K562 (cell line): ENCODE measurements around the gene RNPEPL1. TPM values are rescaled to one million over a fixed set of nuclear protein-coding genes. Genes with fewer than 3 reads are reported as not detected.
A peak's percentile ranks its signal among the peaks of the same experiment; 100 is the strongest.

Source experiments
- ATAC-seq: fragments of 200-7000 bp; cut with Tn5 transposase; 3 replicates; pipeline ENCODE4 v1.9.1; 2020; ENCODE audit warnings: moderate library complexity
- BruUV-seq: library from RNA; stranded (reverse); fragments of 400-500 nt; replicated peaks from 2 replicates; lab custom pipeline; 2021; lab: Mats Ljungman, UMichigan
- CTCF ChIA-PET: fragments of 300-600 bp; formaldehyde crosslinking; extraction: SDS; loops from one replicate; lab custom pipeline; 2021; ENCODE audit warnings: low intra/inter-chr PET ratio; lab: Yijun Ruan, JAX
- POLR2A ChIA-PET: fragments of 300-600, 350-650 bp; sonication (Branson Sonifier 250); formaldehyde crosslinking; extraction: SDS; loops from one replicate; lab custom pipeline; 2021; ENCODE audit warnings: antibody characterized with exemption, inconsistent platforms; lab: Yijun Ruan, JAX
- DNase-seq, 4 experiments: peaks; one replicate each; pipeline versions ENCODE4 v3.0.0 to v3.0.0-alpha.2; 2011 to 2018; ENCODE audit warnings: low spot score in 3 of 4, mixed read lengths in 3 of 4; ENCODE audit errors: extremely low read depth in 1 of 4
- FAIRE-seq: peaks from 2 replicates; lab custom pipeline; 2011; peaks lifted over from hg19 to GRCh38; lab: Jason Lieb, UNC
- H2AFZ ChIP-seq: 2 replicates; pipeline ENCODE4 v1.6.0; 2011; ENCODE audit warnings: low read depth, low read length, control low read depth, inconsistent platforms
- H3K27ac ChIP-seq: fragments of 200-600 bp; 3 replicates; pipeline ENCODE4 v1.8.0; 2011; ENCODE audit warnings: low read depth, mild to moderate bottlenecking, control low read depth, inconsistent platforms, low read length, moderate library complexity, mixed read lengths; ENCODE audit errors: extremely low read depth
- H3K27me3 ChIP-seq, 2 experiments: fragments of 300-600 bp in 1 of 2; 2 replicates in 1 of 2; 3 replicates in 1 of 2; pipeline versions ENCODE4 v1.6.0 to v1.8.0; 2011; ENCODE audit warnings: inconsistent platforms in 2 of 2, low read length in 2 of 2, mild to moderate bottlenecking in 1 of 2, mixed read lengths in 1 of 2, moderate library complexity in 1 of 2; ENCODE audit not compliant: control insufficient read depth in 2 of 2, insufficient read depth in 2 of 2
- H3K36me3 ChIP-seq: fragments of 300-600 bp; 3 replicates; pipeline ENCODE4 v1.8.0; 2011; ENCODE audit warnings: mild to moderate bottlenecking, low read length, inconsistent platforms; ENCODE audit not compliant: control insufficient read depth, insufficient read depth
- H3K4me1 ChIP-seq, 2 experiments: fragments of 200-600 bp in 1 of 2; replicated peaks in 1 of 2; 2 replicates in 1 of 2; 3 replicates in 1 of 2; pipeline versions ENCODE4 v1.5.1 to v1.8.0; 2011; ENCODE audit warnings: inconsistent platforms in 2 of 2, low read length in 2 of 2, mild to moderate bottlenecking in 1 of 2, mixed read lengths in 1 of 2, moderate library complexity in 1 of 2; ENCODE audit not compliant: control insufficient read depth in 2 of 2, insufficient read depth in 2 of 2
- H3K4me2 ChIP-seq: 2 replicates; pipeline ENCODE4 v1.6.1; 2011; ENCODE audit warnings: low read length, control low read depth, inconsistent platforms, mixed read lengths; ENCODE audit not compliant: insufficient read depth
- H3K4me3 ChIP-seq: fragments of 200-600 bp; sonication (generic), shearing (Covaris generic); 2 replicates; pipeline ENCODE4 v1.5.1; 2016; ENCODE audit warnings: control low read depth, inconsistent platforms
- H3K79me2 ChIP-seq: fragments of 200-600 bp; 3 replicates; pipeline ENCODE4 v1.8.0; 2011; ENCODE audit warnings: low read length, inconsistent platforms; ENCODE audit not compliant: control insufficient read depth, insufficient read depth
- H3K9ac ChIP-seq, 2 experiments: 2 replicates each; pipeline versions ENCODE4 v1.6.0 to v1.6.1; 2011; ENCODE audit warnings: low read depth in 2 of 2, low read length in 2 of 2, control low read depth in 1 of 2, inconsistent platforms in 1 of 2, mild to moderate bottlenecking in 1 of 2, mixed read lengths in 1 of 2; ENCODE audit not compliant: insufficient read depth in 1 of 2
- H3K9me1 ChIP-seq: one replicate; pipeline ENCODE4 v1.6.0; 2011; ENCODE audit warnings: inconsistent platforms, mild to moderate bottlenecking, low read length, moderate library complexity; ENCODE audit not compliant: control insufficient read depth, insufficient read depth
- H3K9me3 ChIP-seq: replicated peaks from 2 replicates; pipeline ENCODE4 v1.5.1; 2011; ENCODE audit warnings: low read depth, low read length, inconsistent platforms; ENCODE audit not compliant: control insufficient read depth, insufficient read depth
- H4K20me1 ChIP-seq: replicated peaks from 2 replicates; pipeline ENCODE4 v1.6.1; 2011; ENCODE audit warnings: low read length, inconsistent platforms, mixed read lengths; ENCODE audit not compliant: control insufficient read depth, insufficient read depth
- ASH1L ChIP-seq: fragments of 450-650 bp; IDR thresholded peaks from 2 replicates; pipeline ENCODE4 v1.6.1; 2018; ENCODE audit warnings: borderline replicate concordance, mild to moderate bottlenecking, low read depth; ENCODE audit not compliant: partially characterized antibody
- BHLHE40 ChIP-seq: IDR thresholded peaks from 2 replicates; pipeline ENCODE4 v1.6.1; 2011; ENCODE audit warnings: low read length, improper control_type of control experiment
- CGGBP1 ChIP-seq: fragments of 250-450 bp; sonication (Bioruptor Pico); IDR thresholded peaks from 2 replicates; pipeline ENCODE4 v1.9.0; 2021; ENCODE audit warnings: mild to moderate bottlenecking
- L3MBTL2 ChIP-seq: fragments of 450-650 bp; IDR thresholded peaks from 2 replicates; pipeline ENCODE4 v1.6.1; 2016; ENCODE audit warnings: mild to moderate bottlenecking, moderate library complexity
- MCM2 ChIP-seq: fragments of 450-650 bp; IDR thresholded peaks from 2 replicates; pipeline ENCODE4 v1.6.1; 2017; ENCODE audit warnings: low read depth, mild to moderate bottlenecking
- MCM3 ChIP-seq: fragments of 450-650 bp; IDR thresholded peaks from 2 replicates; pipeline ENCODE4 v1.6.1; 2016
- MLX ChIP-seq, 2 experiments: fragments of 450-650 bp in 1 of 2; sonication (generic) in 1 of 2; formaldehyde crosslinking; conservative IDR thresholded peaks; 2 replicates each; pipeline versions ENCODE4 v1.4.0 to v1.8.1; 2020 to 2022; ENCODE audit warnings: mild to moderate bottlenecking in 1 of 2, missing genetic modification reagents in 1 of 2
- PHF20 ChIP-seq: fragments of 450-650 bp; IDR thresholded peaks from 2 replicates; pipeline ENCODE4 v1.6.1; 2018; ENCODE audit not compliant: partially characterized antibody
- THRB ChIP-seq: fragments of 450-650 bp; formaldehyde crosslinking; conservative IDR thresholded peaks from 2 replicates; pipeline ENCODE4 v1.4.0; 2022; ENCODE audit warnings: mild to moderate bottlenecking, missing genetic modification characterization
- ZBTB11 ChIP-seq, 3 experiments: fragments of 200-800 bp in 1 of 3; fragments of 250-450 bp in 1 of 3; fragments of 450-650 bp in 1 of 3; sonication (Bioruptor Pico) in 1 of 3; sonication (Bioruptor generic) in 1 of 3; formaldehyde crosslinking in 1 of 3; IDR thresholded peaks; 2 replicates each; pipeline versions ENCODE4 v1.6.1 to v1.8.0; 2016 to 2022; ENCODE audit warnings: mild to moderate bottlenecking in 2 of 3, missing genetic modification characterization in 2 of 3, missing compliant biosample characterization in 1 of 3, moderate library complexity in 1 of 3
- ZKSCAN1 ChIP-seq: fragments of 150-350 bp; IDR thresholded peaks from 2 replicates; pipeline ENCODE4 v1.6.1; 2016; ENCODE audit warnings: low read depth, low read length
- ZNF121 ChIP-seq: sonication (generic); formaldehyde crosslinking; conservative IDR thresholded peaks from 2 replicates; pipeline ENCODE4 v1.8.0; 2022; ENCODE audit warnings: missing genetic modification reagents
- ZNF57 ChIP-seq: fragments of 450-650 bp; formaldehyde crosslinking; IDR thresholded peaks from 2 replicates; pipeline ENCODE4 v1.4.0; 2020; ENCODE audit warnings: mild to moderate bottlenecking, moderate library complexity
- ZNF707 ChIP-seq: fragments of 250-450 bp; sonication (Bioruptor Pico); conservative IDR thresholded peaks from 2 replicates; pipeline ENCODE4 v1.8.0; 2022; ENCODE audit warnings: inconsistent platforms, mild to moderate bottlenecking, moderate library complexity
- WGBS: fragments of 100-300 bp; shearing (Covaris generic); methylation state at CpG from one replicate; pipeline ENCODE4 v1.1.6; 2016; ENCODE audit warnings: low coverage, mixed read lengths; ENCODE audit not compliant: insufficient coverage; ENCODE audit errors: missing lambda C conversion rate; 5-methylcytosine and 5-hydroxymethylcytosine counted together
- in situ Hi-C: fragments of 300-500 bp; cut with MboI; formaldehyde crosslinking; loops from 4 replicates; pipeline ENCODE4 v1.15.0; 2018; ENCODE audit warnings: inconsistent platforms, mixed read lengths
- intact Hi-C: fragments of 100-400 bp; cut with micrococcal nuclease; formaldehyde crosslinking; loops from 2 replicates; pipeline ENCODE4 v1.14.2; 2022
- polyA plus RNA-seq, 8 experiments: library from polyadenylated mRNA; depleted of rRNA in 4 of 8; stranded (reverse) in 5 of 8; unstranded in 3 of 8; fragments of >200 nt; fragmentation: Nextera tagmentation in 2 of 8; fragmentation: Illumina TruSeq in 1 of 8; extraction: Ambion mirVana in 2 of 8; extraction: Trizol in 1 of 8; gene quantifications; 2 replicates each; pipeline versions ENCODE4 v1.2.1 to v1.2.3, GENCODE V29; 2011 to 2014; ENCODE audit warnings: inconsistent platforms in 1 of 8, missing spikeins in 1 of 8
- total RNA-seq, 7 experiments: library from RNA; depleted of rRNA in 6 of 7; stranded (reverse); fragments of >200 nt in 6 of 7; fragmentation: Illumina TruSeq in 2 of 7; extraction: Trizol in 2 of 7; gene quantifications; 2 replicates each; pipeline versions ENCODE4 v1.2.1 to v1.2.3, GENCODE V29; 2011 to 2021; ENCODE audit warnings: low replicate concordance in 1 of 7

RNPEPL1 gene
- total and polyA plus RNA-seq, 9 of the 15 experiments (the other 6 are each of a cell fraction or from before 2014, with no cell fraction given) = 0.07 to 38.7 (median 5.6) TPM

GRCh38 chr2:240579771-240580614, 11.7 kb downstream of the RNPEPL1 start:
- Histone ChIP-seq H3K27me3 (no peaks in the 10 kb centered on the region), H3K79me2 (peaks cover 32% of the 10 kb centered on the region), H3K9me1 (peaks cover 8% of the 10 kb centered on the region), H3K4me3 (no peak overlapping the region), H3K27ac (peak overlapping the region; percentile 45; the same call in 2 of the 3 replicates), H3K4me2 (peak overlapping the region; percentile 54), H3K9ac (peak overlapping the region; percentile 41 to 77), H4K20me1 (no peaks in the 10 kb centered on the region; the same call in 1 of the 2 replicates), H2AFZ (no peak overlapping the region), H3K9me3 (no peaks in the 10 kb centered on the region), H3K4me1 (peaks cover 44 to 45% of the 10 kb centered on the region in 2 experiments), H3K36me3 (peaks cover 33% of the 10 kb centered on the region; the same call in 2 of the 3 replicates)
- 25% methylated on average over 21 of the region's 27 CpGs for WGBS
- ChIA-PET POLR2A (interaction anchor here (0.6 to 2.4 kb wide), 9 partner anchors 8 to 334 kb away, joined by 3 to 8 read pairs (median 4); partner anchors contain the start of gene RNPEPL1), CTCF (no interaction called here)
- DNase-seq (peak in 2 of 4 experiments; percentile 34 to 66), ATAC-seq (peak; percentile 72), FAIRE-seq (peak; percentile 77)
- BruUV-seq = no TSS peak
- intact Hi-C loops (no loop called here), in situ Hi-C loops (no loop called here)
- TF ChIP-seq ASH1L = no peak
- no peak for TF ChIP-seq ZNF121 (CRISPR knock-in tag)
- no peak for TF ChIP-seq MCM2
- TF ChIP-seq PHF20 = no peak
- TF ChIP-seq MLX (CRISPR knock-in tag; conservative IDR thresholded peaks at IDR 0.05) = no peak
- TF ChIP-seq MCM3 = no peak
- peak; percentile 74 for TF ChIP-seq BHLHE40
- TF ChIP-seq CGGBP1 (CRISPR knock-in tag) = no peak
- no peak for TF ChIP-seq ZBTB11 (CRISPR knock-in tag; IDR thresholded peaks at IDR 0.05)
- TF ChIP-seq ZNF57 = no peak
- TF ChIP-seq L3MBTL2 = peak; percentile 88
- TF ChIP-seq THRB = no peak
- TF ChIP-seq ZNF707 (CRISPR knock-in tag) = no peak
- no peak for TF ChIP-seq ZKSCAN1
